RWPE2 (cell line): ENCODE data around the gene HEBP1.

Experiments
- ATAC-seq: fragments of 200-7000 bp; cut with Tn5 transposase; 3 replicates; pipeline ENCODE4 v1.9.1; 2021; ENCODE audit warnings: low read depth
- DNase-seq: peaks from one replicate; pipeline ENCODE4 v3.0.0-alpha.2; 2020; ENCODE audit warnings: low spot score
- H3K27ac ChIP-seq: fragments of 450-650 bp; 2 replicates; pipeline ENCODE4 v1.5.1; 2017; ENCODE audit warnings: mild to moderate bottlenecking; ENCODE audit not compliant: poor library complexity, severe bottlenecking
- H3K27me3 ChIP-seq: fragments of 250-450 bp; sonication (Bioruptor Pico); 2 replicates; pipeline ENCODE4 v1.5.1; 2021; ENCODE audit warnings: mild to moderate bottlenecking, moderate library complexity; ENCODE audit not compliant: insufficient read depth, poor library complexity, severe bottlenecking
- H3K36me3 ChIP-seq: fragments of 250-450 bp; sonication (Bioruptor Pico); 2 replicates; pipeline ENCODE4 v1.5.1; 2020; ENCODE audit warnings: low read depth, mild to moderate bottlenecking, moderate library complexity
- H3K4me1 ChIP-seq: fragments of 250-450 bp; sonication (Bioruptor Pico); 2 replicates; pipeline ENCODE4 v1.5.1; 2021; ENCODE audit warnings: mild to moderate bottlenecking, moderate library complexity; ENCODE audit not compliant: insufficient read depth, poor library complexity, severe bottlenecking
- H3K4me3 ChIP-seq: fragments of 250-450 bp; sonication (Bioruptor Pico); 2 replicates; pipeline ENCODE4 v1.5.1; 2021; ENCODE audit warnings: mild to moderate bottlenecking, moderate library complexity; ENCODE audit not compliant: severe bottlenecking
- H3K9me3 ChIP-seq: fragments of 250-450 bp; sonication (Bioruptor Pico); 2 replicates; pipeline ENCODE4 v1.5.1; 2021; ENCODE audit warnings: mild to moderate bottlenecking, moderate library complexity; ENCODE audit not compliant: severe bottlenecking
- TF ChIP-seq, protein P1 (sequence below): fragments of 450-650 bp; IDR thresholded peaks from one replicate; pipeline ENCODE4 v1.5.1; 2017; ENCODE audit warnings: mild to moderate bottlenecking, moderate library complexity; ENCODE audit not compliant: poor library complexity, severe bottlenecking

The HEBP1 gene, protein sequence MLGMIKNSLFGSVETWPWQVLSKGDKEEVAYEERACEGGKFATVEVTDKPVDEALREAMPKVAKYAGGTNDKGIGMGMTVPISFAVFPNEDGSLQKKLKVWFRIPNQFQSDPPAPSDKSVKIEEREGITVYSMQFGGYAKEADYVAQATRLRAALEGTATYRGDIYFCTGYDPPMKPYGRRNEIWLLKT

DNA sequence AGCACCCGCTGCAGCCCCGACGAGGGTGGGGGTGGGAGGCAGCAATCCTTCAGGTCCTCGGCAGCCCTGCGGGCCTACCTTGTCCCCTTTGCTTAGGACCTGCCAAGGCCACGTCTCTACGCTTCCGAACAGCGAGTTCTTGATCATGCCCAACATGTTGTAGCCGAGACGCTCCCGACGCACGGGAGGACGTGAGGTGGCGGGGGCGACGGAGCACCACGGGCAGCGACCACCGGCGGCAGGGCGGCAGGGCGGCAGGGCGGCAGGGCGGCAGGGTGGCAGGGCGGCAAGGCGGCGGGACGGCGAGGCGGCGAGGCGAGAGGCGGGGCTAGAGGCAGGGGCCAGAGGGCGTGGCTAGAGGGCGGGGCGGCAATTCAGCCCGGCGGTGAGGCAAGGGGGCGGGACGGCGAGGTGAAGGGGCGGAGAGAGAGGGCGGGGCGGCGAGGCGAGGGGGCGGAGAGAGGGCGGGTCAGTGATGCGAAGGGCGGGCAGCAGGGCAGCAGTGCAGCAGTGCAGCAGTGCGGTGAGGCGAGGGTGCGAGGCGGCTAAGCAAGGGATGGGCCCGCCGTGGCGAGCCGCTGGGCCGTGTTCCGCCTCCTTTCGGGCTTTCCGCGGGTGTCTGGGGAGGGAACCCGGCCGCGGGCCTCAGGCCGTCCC lies at the start of gene HEBP1:
Gene HEBP1 (minus strand): TSS at position 307 of the 657 bp plus-strand sequence. CDS start 151 bp downstream, at position 156.
- H3K27ac ChIP-seq: peak within 1 kb of the TSS; percentile 46
- H3K36me3 ChIP-seq: no peaks in the 10 kb centered on the region

DNA sequence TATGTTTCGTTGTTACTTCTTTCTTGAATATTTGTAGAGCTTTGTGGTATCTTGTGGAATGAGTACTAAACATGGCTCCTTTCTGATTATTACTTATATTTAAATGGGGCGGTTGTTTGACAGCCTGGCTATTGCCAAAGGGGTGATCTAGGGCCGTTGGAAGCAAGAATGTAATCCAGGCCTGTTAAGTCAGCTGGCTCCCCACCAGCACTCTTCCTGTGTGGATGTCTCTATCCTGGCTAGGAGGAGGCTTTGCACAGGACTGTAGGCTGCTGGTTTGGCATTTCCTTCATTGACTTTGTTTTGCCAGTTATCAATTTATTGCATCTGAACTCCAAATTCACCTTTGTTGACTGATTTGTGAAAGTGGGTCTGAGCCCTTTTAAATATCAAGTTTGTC lies 49.8 kb upstream of the HEBP1 start:
- ATAC-seq (no peak), DNase-seq (no peak)

More for the DNA sequence above, at the start of gene HEBP1:
- Histone ChIP-seq H3K4me3 (peak within 1 kb of the TSS; percentile 71), H3K9me3 (no peaks in the 10 kb centered on the region), H3K4me1 (no peaks in the 10 kb centered on the region), H3K27me3 (no peaks in the 10 kb centered on the region)
- ATAC-seq (peak; percentile 74), DNase-seq (peak; percentile 79)
- TF ChIP-seq, protein P1, sequence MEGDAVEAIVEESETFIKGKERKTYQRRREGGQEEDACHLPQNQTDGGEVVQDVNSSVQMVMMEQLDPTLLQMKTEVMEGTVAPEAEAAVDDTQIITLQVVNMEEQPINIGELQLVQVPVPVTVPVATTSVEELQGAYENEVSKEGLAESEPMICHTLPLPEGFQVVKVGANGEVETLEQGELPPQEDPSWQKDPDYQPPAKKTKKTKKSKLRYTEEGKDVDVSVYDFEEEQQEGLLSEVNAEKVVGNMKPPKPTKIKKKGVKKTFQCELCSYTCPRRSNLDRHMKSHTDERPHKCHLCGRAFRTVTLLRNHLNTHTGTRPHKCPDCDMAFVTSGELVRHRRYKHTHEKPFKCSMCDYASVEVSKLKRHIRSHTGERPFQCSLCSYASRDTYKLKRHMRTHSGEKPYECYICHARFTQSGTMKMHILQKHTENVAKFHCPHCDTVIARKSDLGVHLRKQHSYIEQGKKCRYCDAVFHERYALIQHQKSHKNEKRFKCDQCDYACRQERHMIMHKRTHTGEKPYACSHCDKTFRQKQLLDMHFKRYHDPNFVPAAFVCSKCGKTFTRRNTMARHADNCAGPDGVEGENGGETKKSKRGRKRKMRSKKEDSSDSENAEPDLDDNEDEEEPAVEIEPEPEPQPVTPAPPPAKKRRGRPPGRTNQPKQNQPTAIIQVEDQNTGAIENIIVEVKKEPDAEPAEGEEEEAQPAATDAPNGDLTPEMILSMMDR: no peak

DNA sequence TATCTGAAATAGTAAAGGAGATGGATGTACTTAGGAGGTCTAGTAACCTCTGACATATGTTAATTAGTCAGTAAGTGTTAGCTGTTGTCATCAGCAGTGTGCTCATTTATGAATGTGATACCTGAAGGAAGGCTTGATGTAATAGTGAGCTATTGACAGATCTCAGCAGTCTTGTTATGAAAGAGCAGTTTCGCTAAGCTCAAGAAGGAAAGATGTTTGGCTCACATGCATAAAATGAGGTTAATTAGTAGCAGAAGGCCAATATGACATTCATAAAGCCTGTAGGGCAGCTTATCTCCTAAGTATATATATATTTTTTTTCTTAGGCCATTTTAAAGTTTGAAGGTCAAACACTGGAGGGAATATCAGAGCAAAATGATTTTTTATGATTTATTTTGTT lies 46.9 kb upstream of the HEBP1 start:
- H3K4me1 ChIP-seq: no peaks in the 10 kb centered on the region
- H3K9me3 ChIP-seq: no peaks in the 10 kb centered on the region
- no peak overlapping the region for H3K4me3 ChIP-seq
- TF ChIP-seq, protein P1: no peak
- ATAC-seq: no peak
- no peak for DNase-seq
- no peak overlapping the region for H3K27ac ChIP-seq
- H3K27me3 ChIP-seq: no peaks in the 10 kb centered on the region
- no peaks in the 10 kb centered on the region for H3K36me3 ChIP-seq

More for the DNA sequence above, 49.8 kb upstream of the HEBP1 start:
- H3K4me3 ChIP-seq: no peak overlapping the region
- no peaks in the 10 kb centered on the region for H3K36me3 ChIP-seq
- H3K27me3 ChIP-seq: no peaks in the 10 kb centered on the region
- no peaks in the 10 kb centered on the region for H3K4me1 ChIP-seq
- TF ChIP-seq, protein P1: no peak
- H3K27ac ChIP-seq: no peak overlapping the region
- no peaks in the 10 kb centered on the region for H3K9me3 ChIP-seq

DNA sequence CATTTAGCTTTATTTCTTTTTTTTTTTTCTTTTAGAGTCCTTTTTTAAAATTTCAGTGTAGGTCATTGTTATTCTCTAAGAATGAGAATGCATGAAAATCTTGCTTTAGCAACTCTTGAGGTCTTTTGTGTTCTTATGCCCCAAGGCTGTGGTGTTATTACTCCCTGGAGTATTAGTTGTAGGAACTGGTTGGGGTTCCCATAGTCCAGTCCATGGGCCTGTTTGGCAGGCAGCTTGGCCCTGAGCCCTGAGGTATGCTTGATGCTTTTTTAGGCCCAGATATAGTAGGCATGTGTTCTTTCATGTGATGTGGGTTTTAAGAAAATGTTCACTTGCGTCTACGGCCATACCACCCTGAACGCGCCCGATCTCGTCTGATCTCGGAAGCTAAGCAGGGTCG lies 45.8 kb upstream of the HEBP1 start:
- no peaks in the 10 kb centered on the region for H3K27me3 ChIP-seq
- DNase-seq: no peak
- H3K4me3 ChIP-seq: no peak overlapping the region

More for the DNA sequence above, 45.8 kb upstream of the HEBP1 start:
- Histone ChIP-seq H3K9me3 (no peaks in the 10 kb centered on the region), H3K27ac (no peak overlapping the region), H3K4me1 (no peaks in the 10 kb centered on the region), H3K36me3 (no peaks in the 10 kb centered on the region)
- ATAC-seq: no peak
- TF ChIP-seq, protein P1: no peak
